Measurements from ENCODE around the gene ZYG11A. TPM values are rescaled to one million over a fixed set of nuclear protein-coding genes. Genes with fewer than 3 reads are reported as not detected.
"Not testable (repeated sequence)": the region's sequence is repeated elsewhere in the genome, so short reads cannot be mapped to it uniquely, and the experiment has no call there.

Gene ZYG11A
- total RNA-seq, 2 experiments from 2014 or later, result 0.24 to 0.27 TPM

- Mint-ChIP-seq H3K9me3 (no peaks in the 10 kb centered on the region), H3K27ac (no peak overlapping the region), H3K27me3 (peaks cover 17% of the 10 kb centered on the region), H3K4me1 (ENCODE audit: low read depth) (peaks cover 2% of the 10 kb centered on the region), H3K36me3 (no peaks in the 10 kb centered on the region), H3K4me3 (no peak overlapping the region)
- DNase-seq, result no peak
- intact Hi-C loops (cut with micrococcal nuclease), result no loop called here
- ChIA-PET CTCF (no interaction called here), POLR2A (no interaction called here)
Measured at GRCh38 chr1:52848423-52848822, 5.9 kb downstream of the ZYG11A start.

- Mint-ChIP-seq H3K27ac (no peak overlapping the region), H3K4me3 (no peak overlapping the region), H3K27me3 (peaks cover 7% of the 10 kb centered on the region), H3K9me3 (no peaks in the 10 kb centered on the region), H3K4me1 (ENCODE audit: low read depth) (no peaks in the 10 kb centered on the region), H3K36me3 (no peaks in the 10 kb centered on the region)
- DNase-seq, result no peak
- intact Hi-C loops (cut with micrococcal nuclease), result no loop called here
- CTCF ChIA-PET, result no interaction called here
- POLR2A ChIA-PET, result no interaction called here
Measured at GRCh38 chr1:52850951-52851350, 8.4 kb downstream of the ZYG11A start.

GRCh38 chr1:52852854-52853253 is 10.3 kb downstream of the ZYG11A start:
- Mint-ChIP-seq H3K27ac (no peak overlapping the region), H3K4me1 (ENCODE audit: low read depth) (no peaks in the 10 kb centered on the region), H3K9me3 (no peaks in the 10 kb centered on the region), H3K27me3 (peaks cover 6% of the 10 kb centered on the region), H3K4me3 (no peak overlapping the region), H3K36me3 (no peaks in the 10 kb centered on the region)
- CTCF ChIA-PET, result interaction anchor here (0.6 kb wide), 1 partner anchor 114 kb away, joined by 3 read pairs; no protein-coding TSS in a partner anchor
- POLR2A ChIA-PET, result no interaction called here
- intact Hi-C loops (cut with micrococcal nuclease), result no loop called here
- no peak for DNase-seq

- H3K36me3 Mint-ChIP-seq, result no peaks in the 10 kb centered on the region
- H3K4me1 Mint-ChIP-seq (ENCODE audit: low read depth), result no peaks in the 10 kb centered on the region
- no peak for DNase-seq
- no peaks in the 10 kb centered on the region for H3K9me3 Mint-ChIP-seq
- POLR2A ChIA-PET, result no interaction called here
- H3K4me3 Mint-ChIP-seq, result no peak overlapping the region
- H3K27me3 Mint-ChIP-seq, result peaks cover 6% of the 10 kb centered on the region
- no peak overlapping the region for H3K27ac Mint-ChIP-seq
- CTCF ChIA-PET, result no interaction called here
- intact Hi-C loops (cut with micrococcal nuclease), result no loop called here
Measured at GRCh38 chr1:52855584-52855983, 13.0 kb downstream of the ZYG11A start.

- CTCF ChIA-PET, result no interaction called here
- intact Hi-C loops (cut with micrococcal nuclease), result no loop called here
- POLR2A ChIA-PET, result no interaction called here
Measured at GRCh38 chr1:52856026-52856425, 13.5 kb downstream of the ZYG11A start.

GRCh38 chr1:52857443-52857842 is 14.9 kb downstream of the ZYG11A start:
- CTCF ChIA-PET, result no interaction called here
- Mint-ChIP-seq H3K27ac (no peak overlapping the region), H3K27me3 (no peaks in the 10 kb centered on the region), H3K36me3 (no peaks in the 10 kb centered on the region), H3K4me3 (no peak overlapping the region), H3K4me1 (ENCODE audit: low read depth) (no peaks in the 10 kb centered on the region), H3K9me3 (no peaks in the 10 kb centered on the region)
- no peak for DNase-seq
- intact Hi-C loops (cut with micrococcal nuclease), result no loop called here
- POLR2A ChIA-PET, result interaction anchor here (0.5 kb wide), 1 partner anchor 408 kb away, joined by 3 read pairs; no protein-coding TSS in a partner anchor

More at GRCh38 chr1:52856026-52856425, 13.5 kb downstream of the ZYG11A start:
- H3K9me3 Mint-ChIP-seq, result no peaks in the 10 kb centered on the region
- H3K27me3 Mint-ChIP-seq, result peaks cover 4% of the 10 kb centered on the region
- no peaks in the 10 kb centered on the region for H3K4me1 Mint-ChIP-seq (ENCODE audit: low read depth)
- no peak overlapping the region for H3K4me3 Mint-ChIP-seq
- H3K27ac Mint-ChIP-seq, result no peak overlapping the region
- DNase-seq, result no peak
- H3K36me3 Mint-ChIP-seq, result no peaks in the 10 kb centered on the region

GRCh38 chr1:52862666-52863458 is 20.3 kb downstream of the ZYG11A start:
- H3K27me3 Mint-ChIP-seq, result peaks cover 2% of the 10 kb centered on the region
- ChIA-PET POLR2A (no interaction called here), CTCF (no interaction called here)
- no peak overlapping the region for H3K27ac Mint-ChIP-seq
- intact Hi-C loops (cut with micrococcal nuclease), result no loop called here
- peaks cover 5% of the 10 kb centered on the region for H3K4me1 Mint-ChIP-seq (ENCODE audit: low read depth)
- no peak overlapping the region for H3K4me3 Mint-ChIP-seq
- H3K9me3 Mint-ChIP-seq, result no peaks in the 10 kb centered on the region
- DNase-seq, result no peak
- H3K36me3 Mint-ChIP-seq, result no peaks in the 10 kb centered on the region

GRCh38 chr1:52867087-52867863 is 24.7 kb downstream of the ZYG11A start:
- intact Hi-C loops (cut with micrococcal nuclease), result no loop called here
- Mint-ChIP-seq H3K4me1 (ENCODE audit: low read depth) (peaks cover 5% of the 10 kb centered on the region), H3K4me3 (no peak overlapping the region), H3K9me3 (no peaks in the 10 kb centered on the region), H3K27ac (no peak overlapping the region), H3K27me3 (peaks cover 6% of the 10 kb centered on the region), H3K36me3 (no peaks in the 10 kb centered on the region)
- ChIA-PET POLR2A (interaction anchor here (0.6 to 1.2 kb wide), 2 partner anchors 14 to 100 kb away, joined by 4 read pairs; no protein-coding TSS in a partner anchor), CTCF (interaction anchor here (2.0 kb wide), 1 partner anchor 25 kb away, joined by 4 read pairs; the partner anchor contains the start of gene ZYG11A)
- no peak for DNase-seq

- intact Hi-C loops (cut with micrococcal nuclease), result not testable (repeated sequence)
- CTCF ChIA-PET, result interaction anchor here (0.6 kb wide), 1 partner anchor 1016 kb away, joined by 3 read pairs; no protein-coding TSS in a partner anchor
Measured at GRCh38 chr1:52869727-52870126, 27.2 kb downstream of the ZYG11A start.

GRCh38 chr1:52876843-52877242 is 34.3 kb downstream of the ZYG11A start:
- no peaks in the 10 kb centered on the region for H3K9me3 Mint-ChIP-seq
- no peaks in the 10 kb centered on the region for H3K4me1 Mint-ChIP-seq (ENCODE audit: low read depth)
- H3K27me3 Mint-ChIP-seq, result peaks cover under 1% of the 10 kb centered on the region

More at GRCh38 chr1:52869727-52870126, 27.2 kb downstream of the ZYG11A start:
- H3K4me1 Mint-ChIP-seq (ENCODE audit: low read depth); H3K4me3 Mint-ChIP-seq; H3K9me3 Mint-ChIP-seq; POLR2A ChIA-PET; DNase-seq; H3K27ac Mint-ChIP-seq; H3K36me3 Mint-ChIP-seq; H3K27me3 Mint-ChIP-seq: not testable (repeated sequence)

GRCh38 chr1:52877554-52877953 is 35.0 kb downstream of the ZYG11A start:
- H3K27ac Mint-ChIP-seq, result no peak overlapping the region
- H3K9me3 Mint-ChIP-seq, result no peaks in the 10 kb centered on the region
- intact Hi-C loops (cut with micrococcal nuclease), result no loop called here
- no peak overlapping the region for H3K4me3 Mint-ChIP-seq
- POLR2A ChIA-PET, result no interaction called here
- no peaks in the 10 kb centered on the region for H3K4me1 Mint-ChIP-seq (ENCODE audit: low read depth)
- no peaks in the 10 kb centered on the region for H3K27me3 Mint-ChIP-seq
- no peak for DNase-seq
- CTCF ChIA-PET, result no interaction called here
- no peaks in the 10 kb centered on the region for H3K36me3 Mint-ChIP-seq

More at GRCh38 chr1:52876843-52877242, 34.3 kb downstream of the ZYG11A start:
- intact Hi-C loops (cut with micrococcal nuclease), result no loop called here
- POLR2A ChIA-PET, result no interaction called here
- H3K36me3 Mint-ChIP-seq, result no peaks in the 10 kb centered on the region
- H3K27ac Mint-ChIP-seq, result no peak overlapping the region
- DNase-seq, result no peak
- CTCF ChIA-PET, result no interaction called here
- no peak overlapping the region for H3K4me3 Mint-ChIP-seq

GRCh38 chr1:52880206-52880605 is 37.6 kb downstream of the ZYG11A start:
- H3K27me3 Mint-ChIP-seq, result no peaks in the 10 kb centered on the region
- no peaks in the 10 kb centered on the region for H3K36me3 Mint-ChIP-seq
- H3K4me3 Mint-ChIP-seq, result no peak overlapping the region
- CTCF ChIA-PET, result no interaction called here
- H3K9me3 Mint-ChIP-seq, result peaks cover 2% of the 10 kb centered on the region
- DNase-seq, result no peak
- no peaks in the 10 kb centered on the region for H3K4me1 Mint-ChIP-seq (ENCODE audit: low read depth)
- POLR2A ChIA-PET, result no interaction called here
- no peak overlapping the region for H3K27ac Mint-ChIP-seq
- intact Hi-C loops (cut with micrococcal nuclease), result no loop called here

Measured in activated CD4-positive, alpha-beta memory T cell treated with anti-CD3 and anti-CD28 coated beads for 36 hours (primary cell).